ENCODE measurements around the gene VPS51. TPM values are rescaled to one million over a fixed set of nuclear protein-coding genes. Genes with fewer than 3 reads are reported as not detected.

VPS51 gene
- total and polyA plus RNA-seq, 12 donors: 28.0 to 269 (median 146) TPM

DNA sequence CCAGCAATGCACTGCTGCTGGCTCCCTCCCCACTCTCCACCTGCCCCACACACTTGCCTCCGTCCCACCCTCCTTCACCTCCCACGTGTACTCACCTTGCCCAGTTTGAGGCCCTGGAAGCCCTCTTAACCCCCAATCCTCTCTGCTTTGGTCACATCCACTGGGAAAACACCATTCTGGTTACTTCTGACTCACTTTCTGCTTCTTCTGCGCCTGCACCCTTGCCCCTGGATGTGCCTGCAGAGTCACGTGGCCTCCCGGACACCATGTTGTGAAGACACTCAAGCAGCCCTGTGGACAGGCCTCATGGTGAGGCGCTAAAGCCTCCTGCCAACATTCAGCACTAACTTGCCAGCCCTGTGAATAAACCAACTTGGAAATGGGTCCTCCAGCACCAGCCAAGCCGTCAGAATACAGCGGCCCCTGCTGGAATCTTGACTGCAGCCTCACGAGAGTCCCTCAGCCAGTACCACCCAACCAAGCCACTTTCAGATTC is 35.1 kb upstream of the VPS51 start:
- 68 to 73% (median 70%) methylated on average over 7 to 9 of the region's 9 CpGs for WGBS, 4 donors
- no peaks in the 10 kb centered on the region for H3K36me3 ChIP-seq (replicated peaks in 1 of 2)
- TF ChIP-seq POLR2A (IDR thresholded peaks at IDR 0.05): no peak
- TF ChIP-seq, protein P1, sequence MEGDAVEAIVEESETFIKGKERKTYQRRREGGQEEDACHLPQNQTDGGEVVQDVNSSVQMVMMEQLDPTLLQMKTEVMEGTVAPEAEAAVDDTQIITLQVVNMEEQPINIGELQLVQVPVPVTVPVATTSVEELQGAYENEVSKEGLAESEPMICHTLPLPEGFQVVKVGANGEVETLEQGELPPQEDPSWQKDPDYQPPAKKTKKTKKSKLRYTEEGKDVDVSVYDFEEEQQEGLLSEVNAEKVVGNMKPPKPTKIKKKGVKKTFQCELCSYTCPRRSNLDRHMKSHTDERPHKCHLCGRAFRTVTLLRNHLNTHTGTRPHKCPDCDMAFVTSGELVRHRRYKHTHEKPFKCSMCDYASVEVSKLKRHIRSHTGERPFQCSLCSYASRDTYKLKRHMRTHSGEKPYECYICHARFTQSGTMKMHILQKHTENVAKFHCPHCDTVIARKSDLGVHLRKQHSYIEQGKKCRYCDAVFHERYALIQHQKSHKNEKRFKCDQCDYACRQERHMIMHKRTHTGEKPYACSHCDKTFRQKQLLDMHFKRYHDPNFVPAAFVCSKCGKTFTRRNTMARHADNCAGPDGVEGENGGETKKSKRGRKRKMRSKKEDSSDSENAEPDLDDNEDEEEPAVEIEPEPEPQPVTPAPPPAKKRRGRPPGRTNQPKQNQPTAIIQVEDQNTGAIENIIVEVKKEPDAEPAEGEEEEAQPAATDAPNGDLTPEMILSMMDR (IDR thresholded peaks at IDR 0.05): no peak
- no peak overlapping the region for H3K4me3 ChIP-seq
- intact Hi-C loops (cut with DNase I): no loop called here
- DNase-seq: peak in 1 of 7 donors; percentile 17
- no peaks in the 10 kb centered on the region for H3K4me1 ChIP-seq (replicated peaks in 1 of 2)
- H3K9me3 ChIP-seq (replicated peaks in 1 of 3): no peaks in the 10 kb centered on the region
- no peaks in the 10 kb centered on the region for H3K27me3 ChIP-seq
- H3K27ac ChIP-seq: no peak overlapping the region

DNA sequence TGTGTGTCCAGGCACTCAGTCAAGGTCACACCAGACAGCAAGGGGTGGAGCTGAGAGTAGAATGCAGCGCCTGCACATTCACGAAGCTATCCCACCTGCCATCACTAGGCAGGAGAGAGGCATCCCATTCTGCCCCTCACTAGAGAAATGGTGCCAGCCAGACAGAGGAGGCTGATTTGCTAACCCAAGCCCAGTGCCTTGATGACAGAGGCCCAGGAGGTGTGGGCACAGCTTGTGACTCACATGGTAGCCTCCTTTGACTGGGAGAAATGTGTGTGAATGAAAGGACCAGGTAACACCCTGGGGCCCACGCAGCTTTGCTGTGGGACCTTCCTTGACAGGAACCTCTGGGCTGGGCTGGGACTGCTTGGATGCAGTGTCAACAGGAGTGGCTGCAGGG is 32.5 kb upstream of the VPS51 start:
- H3K4me3 ChIP-seq: no peak overlapping the region
- no peaks in the 10 kb centered on the region for H3K9me3 ChIP-seq (replicated peaks in 1 of 3)
- intact Hi-C loops (cut with DNase I): no loop called here
- no peaks in the 10 kb centered on the region for H3K36me3 ChIP-seq (replicated peaks in 1 of 2)
- no peaks in the 10 kb centered on the region for H3K27me3 ChIP-seq
- WGBS, 4 donors: 70 to 100% (median 78%) methylated on average over 1 to 3 of the region's 3 CpGs
- H3K4me1 ChIP-seq (replicated peaks in 1 of 2): no peaks in the 10 kb centered on the region
- H3K27ac ChIP-seq: no peak overlapping the region
- no peak for DNase-seq
- TF ChIP-seq, protein P1 (IDR thresholded peaks at IDR 0.05): no peak
- TF ChIP-seq POLR2A (IDR thresholded peaks at IDR 0.05): no peak

DNA sequence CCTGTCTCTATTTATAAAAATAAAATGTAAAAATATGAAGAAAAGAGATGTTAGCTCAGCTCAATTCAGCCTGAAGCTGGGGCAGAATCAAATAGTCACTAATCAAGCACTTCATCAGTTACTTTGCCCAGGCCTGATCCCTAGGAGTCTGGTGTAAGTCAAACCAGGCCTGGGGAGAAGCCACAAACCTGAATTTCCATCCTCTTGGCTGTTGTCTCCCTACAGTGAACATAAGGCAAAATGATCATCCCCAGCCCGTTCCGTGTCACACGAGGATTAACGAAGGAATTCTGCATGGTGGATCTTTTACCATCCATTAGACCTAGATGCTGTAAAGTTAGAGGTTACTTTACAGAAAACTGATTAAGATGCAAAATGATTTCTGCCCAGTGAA is 31.2 kb upstream of the VPS51 start:
- Histone ChIP-seq H3K36me3 (replicated peaks in 1 of 2) (no peaks in the 10 kb centered on the region), H3K27ac (no peak overlapping the region), H3K9me3 (replicated peaks in 1 of 3) (no peaks in the 10 kb centered on the region), H3K27me3 (no peaks in the 10 kb centered on the region), H3K4me1 (replicated peaks in 1 of 2) (no peaks in the 10 kb centered on the region), H3K4me3 (no peak overlapping the region)
- intact Hi-C loops (cut with DNase I): no loop called here
- no peak for TF ChIP-seq POLR2A (IDR thresholded peaks at IDR 0.05)
- TF ChIP-seq, protein P1 (IDR thresholded peaks at IDR 0.05): no peak
- WGBS, 4 donors: 89 to 94% (median 91%) methylated on average over 4 of the region's 4 CpGs
- no peak for DNase-seq

GRCh38 chr11:65065851-65066250 is 30.2 kb upstream of the VPS51 start:
- H3K36me3 ChIP-seq (replicated peaks in 1 of 2): no peaks in the 10 kb centered on the region
- H3K9me3 ChIP-seq (replicated peaks in 1 of 3): no peaks in the 10 kb centered on the region
- WGBS, 4 donors: 51 to 66% (median 60%) methylated on average over 4 to 7 of the region's 7 CpGs
- TF ChIP-seq, protein P1 (IDR thresholded peaks at IDR 0.05): no peak
- TF ChIP-seq POLR2A (IDR thresholded peaks at IDR 0.05): no peak
- H3K4me1 ChIP-seq (replicated peaks in 1 of 2): no peaks in the 10 kb centered on the region
- intact Hi-C loops (cut with DNase I): no loop called here
- H3K27ac ChIP-seq: no peak overlapping the region
- DNase-seq: no peak
- no peak overlapping the region for H3K4me3 ChIP-seq
- no peaks in the 10 kb centered on the region for H3K27me3 ChIP-seq

All from adrenal gland (tissue), 12 donors.